Measurements from ENCODE around the gene UGT2B7. TPM values are rescaled to one million over a fixed set of nuclear protein-coding genes. Genes with fewer than 3 reads are reported as not detected.

Gene UGT2B7
- total and polyA plus RNA-seq, 2 of the 13 experiments (the other 11 are each of a cell fraction or from before 2014, with no cell fraction given), result 26.8 to 41.8 TPM

- 0 out of 2 replicates have a peak, but pooled peaks have one; percentile 35 for TF ChIP-seq ZNF44 (CRISPR knock-in tag; IDR thresholded peaks at IDR 0.05)
- TF ChIP-seq SOX13 (IDR thresholded peaks at IDR 0.05), result 0 out of 2 replicates have a peak, but pooled peaks have one; percentile 17
- TF ChIP-seq SOX13 (CRISPR knock-in tag; conservative IDR thresholded peaks at IDR 0.05 in 1 of 2, IDR thresholded peaks at IDR 0.05 in 1 of 2), result peak in 1 of 2 experiments; percentile 45; a peak in 2 of 4 replicates
- TF ChIP-seq ZNF431 (CRISPR knock-in tag; IDR thresholded peaks at IDR 0.05; ENCODE audit: borderline replicate concordance, low read depth), result peak; percentile 25; the same call in 1 of the 2 replicates
- no peak for TF ChIP-seq SNAI1 (CRISPR knock-in tag; IDR thresholded peaks at IDR 0.05; ENCODE audit: borderline replicate concordance)
- 0 out of 2 replicates have a peak, but pooled peaks have one; percentile 43 for TF ChIP-seq MED13 (CRISPR knock-in tag; IDR thresholded peaks at IDR 0.05)
- TF ChIP-seq REST (IDR thresholded peaks at IDR 0.05; ENCODE audit: borderline replicate concordance in 1 of 2, low read depth in 1 of 2, low read length in 2 of 2), result no peak
- TF ChIP-seq HOXA5 (CRISPR knock-in tag; IDR thresholded peaks at IDR 0.05), result 0 out of 2 replicates have a peak, but pooled peaks have one; percentile 46
- peak; percentile 49; the same call in 1 of the 2 replicates for TF ChIP-seq ZNF281 (CRISPR knock-in tag; IDR thresholded peaks at IDR 0.05; ENCODE audit: borderline replicate concordance)
- TF ChIP-seq SALL1 (CRISPR knock-in tag; IDR thresholded peaks at IDR 0.05), result peak; percentile 59
- peak; percentile 94 for TF ChIP-seq TFAP4 (IDR thresholded peaks at IDR 0.05; ENCODE audit: borderline replicate concordance, low read depth)
- TF ChIP-seq KAT8 (CRISPR knock-in tag; IDR thresholded peaks at IDR 0.05), result peak; percentile 51; the same call in 1 of the 2 replicates
- peak; percentile 50; the same call in 1 of the 2 replicates for TF ChIP-seq SOX5 (CRISPR knock-in tag; IDR thresholded peaks at IDR 0.05; ENCODE audit: borderline replicate concordance)
- 0 out of 2 replicates have a peak, but pooled peaks have one; percentile 10 for TF ChIP-seq CBFB (CRISPR knock-in tag; IDR thresholded peaks at IDR 0.05)
- TF ChIP-seq BRD4 (CRISPR knock-in tag; IDR thresholded peaks at IDR 0.05), result peak; percentile 28; the same call in 1 of the 2 replicates
- TF ChIP-seq ZNF572 (CRISPR knock-in tag; IDR thresholded peaks at IDR 0.05), result no peak
- peak; percentile 71; the same call in 1 of the 2 replicates for TF ChIP-seq NCOA2 (CRISPR knock-in tag; IDR thresholded peaks at IDR 0.05)
- TF ChIP-seq ZNF557 (CRISPR knock-in tag; IDR thresholded peaks at IDR 0.05), result no peak
- peak; percentile 50; the same call in 1 of the 2 replicates for TF ChIP-seq MED1 (CRISPR knock-in tag; IDR thresholded peaks at IDR 0.05)
- 0 out of 2 replicates have a peak, but pooled peaks have one; percentile 11 for TF ChIP-seq ZFP91 (CRISPR knock-in tag; IDR thresholded peaks at IDR 0.05; ENCODE audit: borderline replicate concordance)
Measured at GRCh38 chr4:69057620-69058409, 38.5 kb upstream of the UGT2B7 start (continued).
